HepG2 (cell line): ENCODE measurements around the gene CTNND1. TPM values are rescaled to one million over a fixed set of nuclear protein-coding genes. Genes with fewer than 3 reads are reported as not detected.

Source experiments
- ATF7 ChIP-seq, 2 experiments: fragments of 450-650 bp in 1 of 2; sonication (generic) in 1 of 2; formaldehyde crosslinking in 1 of 2; IDR thresholded peaks; 2 replicates each; pipeline versions ENCODE4 v1.4.0 to v1.6.1; 2016 to 2020; ENCODE audit warnings: antibody characterized with exemption in 1 of 2, mild to moderate bottlenecking in 1 of 2, missing genetic modification reagents in 1 of 2
- CREBL2 ChIP-seq: sonication (generic); formaldehyde crosslinking; IDR thresholded peaks from 2 replicates; pipeline ENCODE4 v1.8.1; 2023; ENCODE audit warnings: missing genetic modification reagents, mild to moderate bottlenecking, borderline replicate concordance
- ETV6 ChIP-seq: sonication (generic); formaldehyde crosslinking; conservative IDR thresholded peaks from 2 replicates; pipeline ENCODE4 v1.4.0; 2020; ENCODE audit warnings: missing genetic modification reagents
- HNF1B ChIP-seq: sonication (generic); formaldehyde crosslinking; IDR thresholded peaks from 2 replicates; pipeline ENCODE4 v1.5.1; 2020; ENCODE audit warnings: mild to moderate bottlenecking, moderate library complexity, missing genetic modification reagents
- IRF1 ChIP-seq: sonication (generic); formaldehyde crosslinking; IDR thresholded peaks from 2 replicates; pipeline ENCODE4 v1.4.0; 2020; ENCODE audit warnings: low read depth, mild to moderate bottlenecking, missing genetic modification reagents
- KDM1A ChIP-seq: IDR thresholded peaks from 2 replicates; pipeline ENCODE4 v1.6.1; 2016; ENCODE audit warnings: missing compliant biosample characterization
- KDM6A ChIP-seq: IDR thresholded peaks from 2 replicates; pipeline ENCODE4 v1.6.1; 2016; ENCODE audit warnings: low read depth
- MAFF ChIP-seq: IDR thresholded peaks from 2 replicates; pipeline ENCODE4 v1.6.1; 2011; ENCODE audit warnings: low read depth, low read length, improper control_type of control experiment
- NCOR1 ChIP-seq: fragments of 200-600 bp; sonication (generic); IDR thresholded peaks from 2 replicates; pipeline ENCODE4 v1.7.0; 2017; ENCODE audit warnings: antibody characterized with exemption, low read length, borderline replicate concordance
- NFYC ChIP-seq: IDR thresholded peaks from 2 replicates; pipeline ENCODE4 v1.6.1; 2016; ENCODE audit warnings: missing genetic modification reagents, missing compliant biosample characterization
- NPAS2 ChIP-seq: sonication (generic); formaldehyde crosslinking; IDR thresholded peaks from 2 replicates; pipeline ENCODE4 v1.8.0; 2022; ENCODE audit warnings: mild to moderate bottlenecking, missing genetic modification reagents, borderline replicate concordance
- NR2F2 ChIP-seq: IDR thresholded peaks from 2 replicates; pipeline ENCODE4 v1.6.1; 2012; ENCODE audit warnings: low read depth, inconsistent platforms, borderline replicate concordance
- NR3C1 ChIP-seq: sonication (generic); formaldehyde crosslinking; IDR thresholded peaks from 2 replicates; pipeline ENCODE4 v1.4.0; 2020; ENCODE audit warnings: missing genetic modification reagents
- PAX8 ChIP-seq: sonication (generic); formaldehyde crosslinking; IDR thresholded peaks from 2 replicates; pipeline ENCODE4 v1.8.0; 2022; ENCODE audit warnings: mild to moderate bottlenecking, missing genetic modification reagents, borderline replicate concordance
- SIN3B ChIP-seq: fragments of 150-350 bp; IDR thresholded peaks from 2 replicates; pipeline ENCODE4 v1.6.1; 2014; ENCODE audit warnings: low read length
- SMAD9 ChIP-seq: sonication (generic); formaldehyde crosslinking; IDR thresholded peaks from 2 replicates; pipeline ENCODE4 v1.5.1; 2020; ENCODE audit warnings: mild to moderate bottlenecking, missing genetic modification reagents
- SMARCC2 ChIP-seq: fragments of 450-650 bp; IDR thresholded peaks from 2 replicates; pipeline ENCODE4 v1.6.1; 2017; ENCODE audit warnings: antibody characterized with exemption, mild to moderate bottlenecking
- U2AF1 ChIP-seq: fragments of 200-400 bp; formaldehyde crosslinking; optimal IDR thresholded peaks from 2 replicates; pipeline ENCODE3; 2017; ENCODE audit warnings: mild to moderate bottlenecking, low read depth, low read length
- ZFYVE20 ChIP-seq: sonication (generic); formaldehyde crosslinking; IDR thresholded peaks from 2 replicates; pipeline ENCODE4 v1.8.0; 2023; ENCODE audit warnings: low read depth, mild to moderate bottlenecking, moderate library complexity, missing genetic modification reagents, borderline replicate concordance
- ZMYM4 ChIP-seq: sonication (generic); formaldehyde crosslinking; IDR thresholded peaks from 2 replicates; pipeline ENCODE4 v1.8.1; 2023; ENCODE audit warnings: mild to moderate bottlenecking, missing genetic modification reagents
- ZNF280D ChIP-seq: sonication (generic); formaldehyde crosslinking; IDR thresholded peaks from 2 replicates; pipeline ENCODE4 v1.5.1; 2020; ENCODE audit warnings: mild to moderate bottlenecking, missing genetic modification reagents
- ZNF367 ChIP-seq: sonication (generic); formaldehyde crosslinking; IDR thresholded peaks from 2 replicates; pipeline ENCODE4 v1.4.0; 2020; ENCODE audit warnings: missing genetic modification reagents, borderline replicate concordance
- ZNF446 ChIP-seq: sonication (generic); formaldehyde crosslinking; IDR thresholded peaks from 2 replicates; pipeline ENCODE4 v1.5.0; 2020; ENCODE audit warnings: mild to moderate bottlenecking, missing genetic modification reagents
- ZNF772 ChIP-seq: sonication (generic); formaldehyde crosslinking; IDR thresholded peaks from 2 replicates; pipeline ENCODE4 v1.5.0; 2020; ENCODE audit warnings: mild to moderate bottlenecking, missing genetic modification reagents
- ZNF883 ChIP-seq: sonication (generic); formaldehyde crosslinking; IDR thresholded peaks from 2 replicates; pipeline ENCODE4 v1.5.1; 2020; ENCODE audit warnings: mild to moderate bottlenecking, missing genetic modification reagents; ENCODE audit errors: not compliant biosample characterization
- polyA plus RNA-seq, 8 experiments: library from polyadenylated mRNA; depleted of rRNA in 3 of 8; stranded (reverse) in 7 of 8; unstranded in 1 of 8; fragments of >200 nt; fragmentation: Illumina TruSeq in 4 of 8; extraction: Trizol in 4 of 8; gene quantifications; 2 replicates each; pipeline versions ENCODE4 v1.2.1 to v1.2.3, GENCODE V29; 2011 to 2016; ENCODE audit warnings: low read depth in 4 of 8, missing spikeins in 1 of 8, mixed read lengths in 1 of 8; ENCODE audit not compliant: insufficient read depth in 1 of 8
- total RNA-seq, 5 experiments: library from RNA; depleted of rRNA; stranded (reverse); fragments of >200 nt; fragmentation: Illumina TruSeq; extraction: Trizol; gene quantifications; 2 replicates each; pipeline ENCODE4 v1.2.3, GENCODE V29; 2016; ENCODE audit warnings: low read depth in 1 of 5

The CTNND1 gene
- total and polyA plus RNA-seq, 2 of the 13 experiments (the other 11 are each of a cell fraction or from before 2014, with no cell fraction given) = 117 to 128 TPM

GRCh38 chr11:57741132-57742086 lies 20.2 kb upstream of the CTNND1 start, which contains the start of gene SELENOH (continued):
- TF ChIP-seq KDM6A (CRISPR knock-in tag) (no peak), SIN3B (peak; percentile 76), KDM1A (CRISPR knock-in tag) (no peak), NR2F2 (no peak; the same call in 1 of the 2 replicates), PAX8 (CRISPR knock-in tag) (no peak), SMAD9 (CRISPR knock-in tag) (no peak), ETV6 (CRISPR knock-in tag) (no peak), ATF7 (IDR thresholded peaks at IDR 0.05) (no peak), ATF7 (CRISPR knock-in tag; IDR thresholded peaks at IDR 0.05) (no peak), ZNF772 (CRISPR knock-in tag) (peak; percentile 83; the same call in 1 of the 2 replicates), ZNF883 (CRISPR knock-in tag) (peak; percentile 36), NCOR1 (no peak), NFYC (CRISPR knock-in tag) (peak; percentile 41; the same call in 1 of the 2 replicates), NR3C1 (CRISPR knock-in tag) (no peak), ZNF280D (no peak), CREBL2 (no peak), IRF1 (CRISPR knock-in tag) (no peak), ZNF446 (CRISPR knock-in tag) (no peak), SMARCC2 (no peak), NPAS2 (CRISPR knock-in tag) (no peak), U2AF1 (no peak), ZMYM4 (CRISPR knock-in tag) (peak; percentile 92), HNF1B (CRISPR knock-in tag) (0 out of 2 replicates have a peak, but pooled peaks have one; percentile 82), ZNF367 (CRISPR knock-in tag) (no peak), ZFYVE20 (CRISPR knock-in tag) (no peak), MAFF (no peak)
